ENCODE measurements around the gene OSBPL8.

DNA sequence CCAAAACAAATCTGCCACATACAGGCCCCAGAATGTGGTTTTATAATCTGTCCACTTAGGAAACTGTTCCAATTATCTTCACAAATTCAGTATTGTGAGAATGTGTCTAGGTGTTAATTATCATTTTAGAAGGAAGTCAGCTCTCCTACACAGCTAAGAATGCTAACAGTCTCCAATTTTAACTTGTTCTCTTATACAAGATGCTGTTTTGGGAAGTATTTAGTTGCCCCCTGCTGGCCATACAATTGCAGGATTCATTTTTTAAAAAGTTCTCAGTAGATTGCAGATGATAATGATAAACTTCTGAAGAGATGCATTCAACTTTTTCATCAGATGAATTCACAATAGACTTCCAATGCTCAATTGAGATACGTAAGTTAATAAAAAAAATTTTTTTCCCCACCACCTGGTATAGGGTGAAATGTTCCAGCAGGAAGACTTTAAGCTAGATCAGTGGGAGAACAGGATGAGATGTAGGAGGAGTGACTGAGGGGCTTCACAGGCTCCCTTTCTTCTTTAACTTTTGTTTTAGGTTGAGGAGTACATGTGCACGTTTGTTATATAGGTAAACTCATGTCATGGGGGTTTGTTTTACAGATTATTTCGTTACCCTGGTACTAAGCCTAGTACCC, 27.3 kb upstream of the OSBPL8 start:
- TF ChIP-seq CTCF (IDR thresholded peaks at IDR 0.05; ENCODE audit: low read length): peak; percentile 81
- TF ChIP-seq EZH2 (IDR thresholded peaks at IDR 0.05; ENCODE audit: borderline replicate concordance, low read length): no peak
